ENCODE results near the gene APOBEC4.

GRCh38 chr1:183674339-183674738 lies 21.2 kb upstream of the APOBEC4 start:
- TF ChIP-seq, protein P1, sequence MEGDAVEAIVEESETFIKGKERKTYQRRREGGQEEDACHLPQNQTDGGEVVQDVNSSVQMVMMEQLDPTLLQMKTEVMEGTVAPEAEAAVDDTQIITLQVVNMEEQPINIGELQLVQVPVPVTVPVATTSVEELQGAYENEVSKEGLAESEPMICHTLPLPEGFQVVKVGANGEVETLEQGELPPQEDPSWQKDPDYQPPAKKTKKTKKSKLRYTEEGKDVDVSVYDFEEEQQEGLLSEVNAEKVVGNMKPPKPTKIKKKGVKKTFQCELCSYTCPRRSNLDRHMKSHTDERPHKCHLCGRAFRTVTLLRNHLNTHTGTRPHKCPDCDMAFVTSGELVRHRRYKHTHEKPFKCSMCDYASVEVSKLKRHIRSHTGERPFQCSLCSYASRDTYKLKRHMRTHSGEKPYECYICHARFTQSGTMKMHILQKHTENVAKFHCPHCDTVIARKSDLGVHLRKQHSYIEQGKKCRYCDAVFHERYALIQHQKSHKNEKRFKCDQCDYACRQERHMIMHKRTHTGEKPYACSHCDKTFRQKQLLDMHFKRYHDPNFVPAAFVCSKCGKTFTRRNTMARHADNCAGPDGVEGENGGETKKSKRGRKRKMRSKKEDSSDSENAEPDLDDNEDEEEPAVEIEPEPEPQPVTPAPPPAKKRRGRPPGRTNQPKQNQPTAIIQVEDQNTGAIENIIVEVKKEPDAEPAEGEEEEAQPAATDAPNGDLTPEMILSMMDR (IDR thresholded peaks at IDR 0.05), result no peak
- TF ChIP-seq POLR2A (IDR thresholded peaks at IDR 0.05) (no peak), POLR2AphosphoS5 (IDR thresholded peaks at IDR 0.05) (no peak)

Measured in suprapubic skin (tissue), 4 donors.